ENCODE results near the gene SVOPL. TPM values are rescaled to one million over a fixed set of nuclear protein-coding genes. Genes with fewer than 3 reads are reported as not detected.

Gene SVOPL, protein sequence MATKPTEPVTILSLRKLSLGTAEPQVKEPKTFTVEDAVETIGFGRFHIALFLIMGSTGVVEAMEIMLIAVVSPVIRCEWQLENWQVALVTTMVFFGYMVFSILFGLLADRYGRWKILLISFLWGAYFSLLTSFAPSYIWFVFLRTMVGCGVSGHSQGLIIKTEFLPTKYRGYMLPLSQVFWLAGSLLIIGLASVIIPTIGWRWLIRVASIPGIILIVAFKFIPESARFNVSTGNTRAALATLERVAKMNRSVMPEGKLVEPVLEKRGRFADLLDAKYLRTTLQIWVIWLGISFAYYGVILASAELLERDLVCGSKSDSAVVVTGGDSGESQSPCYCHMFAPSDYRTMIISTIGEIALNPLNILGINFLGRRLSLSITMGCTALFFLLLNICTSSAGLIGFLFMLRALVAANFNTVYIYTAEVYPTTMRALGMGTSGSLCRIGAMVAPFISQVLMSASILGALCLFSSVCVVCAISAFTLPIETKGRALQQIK
- total RNA-seq = under 1 TPM in 1 of 9 donors, not detected in 8; 0.15 TPM
- polyA plus RNA-seq = not detected
- long read RNA-seq, donor 1 = 0 reads
- long read RNA-seq, donor 2 = 0 reads
- long read RNA-seq, donor 3 = 0 reads

DNA sequence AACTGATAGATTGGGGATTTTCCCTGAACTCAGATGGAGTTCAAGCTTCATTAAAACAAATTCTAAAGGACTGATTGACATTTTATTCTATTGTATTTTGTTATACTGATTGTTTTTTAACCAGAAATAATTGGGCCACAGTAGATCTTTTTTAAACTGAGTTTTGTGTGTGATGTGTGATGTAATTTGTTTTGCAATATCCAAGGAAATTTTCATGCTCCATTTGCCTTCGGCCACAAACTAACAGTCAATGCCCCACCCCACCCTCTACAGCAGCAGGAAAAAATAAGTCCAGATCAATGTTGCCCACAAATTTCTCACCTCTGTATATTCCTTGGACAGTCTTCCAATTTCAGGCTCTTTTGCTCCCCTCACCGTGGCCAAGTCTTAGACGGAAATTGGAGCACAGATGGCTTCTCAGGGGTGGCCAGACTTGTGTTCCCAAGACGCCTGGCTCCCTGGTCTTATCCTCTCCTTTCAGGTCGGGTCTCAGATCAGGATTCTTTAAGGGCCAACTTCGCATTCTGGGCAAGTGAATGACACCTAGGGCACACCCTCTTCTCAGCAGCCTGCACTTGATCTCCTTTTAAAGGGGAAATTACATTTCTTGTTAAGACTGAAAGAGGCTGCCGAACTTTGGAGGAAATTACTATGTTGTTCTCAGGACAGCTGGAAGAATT lies at the start of gene SVOPL:
Gene SVOPL, minus strand, starts transcription at position 506 of the 680 bp plus-strand sequence. CDS start 22,317 bp downstream, outside the sequence.
- Histone ChIP-seq H3K27me3 (no peaks in the 10 kb centered on the region), H3K36me3 (no peaks in the 10 kb centered on the region), H3K9me3 (no peaks in the 10 kb centered on the region), H3K4me3 (no peak within 1 kb of the TSS), H3K4me1 (no peaks in the 10 kb centered on the region), H3K27ac (no peak within 1 kb of the TSS)
- TF ChIP-seq POLR2A (IDR thresholded peaks at IDR 0.05) = no peak
- TF ChIP-seq, protein P1, sequence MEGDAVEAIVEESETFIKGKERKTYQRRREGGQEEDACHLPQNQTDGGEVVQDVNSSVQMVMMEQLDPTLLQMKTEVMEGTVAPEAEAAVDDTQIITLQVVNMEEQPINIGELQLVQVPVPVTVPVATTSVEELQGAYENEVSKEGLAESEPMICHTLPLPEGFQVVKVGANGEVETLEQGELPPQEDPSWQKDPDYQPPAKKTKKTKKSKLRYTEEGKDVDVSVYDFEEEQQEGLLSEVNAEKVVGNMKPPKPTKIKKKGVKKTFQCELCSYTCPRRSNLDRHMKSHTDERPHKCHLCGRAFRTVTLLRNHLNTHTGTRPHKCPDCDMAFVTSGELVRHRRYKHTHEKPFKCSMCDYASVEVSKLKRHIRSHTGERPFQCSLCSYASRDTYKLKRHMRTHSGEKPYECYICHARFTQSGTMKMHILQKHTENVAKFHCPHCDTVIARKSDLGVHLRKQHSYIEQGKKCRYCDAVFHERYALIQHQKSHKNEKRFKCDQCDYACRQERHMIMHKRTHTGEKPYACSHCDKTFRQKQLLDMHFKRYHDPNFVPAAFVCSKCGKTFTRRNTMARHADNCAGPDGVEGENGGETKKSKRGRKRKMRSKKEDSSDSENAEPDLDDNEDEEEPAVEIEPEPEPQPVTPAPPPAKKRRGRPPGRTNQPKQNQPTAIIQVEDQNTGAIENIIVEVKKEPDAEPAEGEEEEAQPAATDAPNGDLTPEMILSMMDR (IDR thresholded peaks at IDR 0.05) = no peak
- intact Hi-C loops (cut with DNase I) = no loop called here
- DNase-seq = no peak
- WGBS, 4 donors = 67 to 81% (median 76%) methylated on average over 7 of the region's 7 CpGs
- ATAC-seq = no peak

DNA sequence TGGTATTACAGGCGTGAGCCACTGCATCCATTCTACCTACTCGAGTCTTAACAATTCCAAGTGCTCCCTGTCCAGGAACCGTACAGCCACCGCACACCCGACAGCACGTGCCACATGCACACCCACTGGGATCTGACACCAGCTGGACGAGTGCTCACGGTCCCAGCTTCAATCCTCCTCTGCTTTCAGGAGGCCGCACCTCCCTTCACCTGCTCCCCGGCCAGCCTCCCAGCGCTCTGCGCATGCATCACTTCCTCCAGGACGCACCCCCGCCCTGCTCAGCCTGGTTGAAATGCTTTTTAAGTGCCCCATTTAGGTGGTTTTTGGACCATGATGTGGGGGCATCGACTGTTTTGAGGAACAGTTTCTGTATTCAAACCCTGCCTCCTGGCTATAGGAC lies 49.3 kb upstream of the SVOPL start:
- no peak for ATAC-seq
- Histone ChIP-seq H3K9me3 (no peaks in the 10 kb centered on the region), H3K4me3 (no peak overlapping the region), H3K4me1 (peaks cover 0 to 3% (median 0%) of the 10 kb centered on the region in 12 donors), H3K27ac (no peak overlapping the region), H3K27me3 (peaks cover 0 to 13% (median 0%) of the 10 kb centered on the region in 9 donors), H3K36me3 (no peaks in the 10 kb centered on the region)
- 91 to 96% (median 94%) methylated on average over 15 of the region's 15 CpGs for WGBS, 4 donors
- intact Hi-C loops (cut with DNase I) = no loop called here
- no peak for TF ChIP-seq POLR2A (IDR thresholded peaks at IDR 0.05)
- TF ChIP-seq, protein P1 (IDR thresholded peaks at IDR 0.05) = no peak
- DNase-seq = no peak

DNA sequence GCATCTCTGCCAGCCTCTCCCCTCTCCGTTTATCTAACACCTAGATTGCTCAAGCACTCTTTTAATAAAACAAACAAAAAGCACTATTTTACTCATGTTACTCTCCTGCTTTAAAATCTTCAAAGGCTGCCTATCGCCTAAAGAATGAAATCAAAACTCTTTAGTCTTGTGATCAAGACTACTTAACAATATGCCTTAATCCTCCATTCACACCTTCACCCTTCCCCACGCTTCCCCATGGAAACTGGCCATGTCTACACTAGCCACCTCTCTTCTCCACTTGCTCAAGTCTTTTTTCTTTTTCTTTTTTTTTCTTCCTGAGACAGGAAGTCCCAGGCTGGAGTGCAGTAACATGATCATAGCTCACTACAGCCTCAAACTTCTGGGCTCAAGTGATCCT lies 48.8 kb upstream of the SVOPL start:
- H3K4me3 ChIP-seq = no peak overlapping the region
- TF ChIP-seq, protein P1 (IDR thresholded peaks at IDR 0.05) = no peak
- no peak for TF ChIP-seq POLR2A (IDR thresholded peaks at IDR 0.05)

DNA sequence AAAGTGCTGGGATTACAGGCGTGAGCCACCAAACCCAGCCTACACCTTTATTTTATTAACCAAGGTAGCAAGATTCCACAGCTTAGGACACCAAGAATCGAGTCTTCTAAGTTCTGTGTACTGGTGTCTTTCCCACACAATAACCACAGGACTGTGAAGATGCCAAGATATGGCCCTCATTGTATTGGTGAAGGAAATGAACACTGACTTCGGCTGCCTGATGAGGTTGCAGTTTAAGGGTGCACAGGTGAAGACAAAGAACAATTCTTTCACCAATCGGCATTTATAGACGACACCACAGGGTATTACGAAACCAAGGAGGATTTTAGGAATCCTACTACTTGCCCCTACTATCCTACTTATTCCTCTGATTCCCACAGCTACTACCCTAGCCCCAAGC lies 47.5 kb upstream of the SVOPL start:
- Histone ChIP-seq H3K9me3 (no peaks in the 10 kb centered on the region), H3K4me3 (no peak overlapping the region), H3K36me3 (no peaks in the 10 kb centered on the region), H3K27ac (no peak overlapping the region), H3K27me3 (peaks cover 0 to 13% (median 0%) of the 10 kb centered on the region in 9 donors), H3K4me1 (peaks cover 0 to 3% (median 0%) of the 10 kb centered on the region in 12 donors)
- TF ChIP-seq, protein P1 (IDR thresholded peaks at IDR 0.05) = no peak
- no peak for TF ChIP-seq POLR2A (IDR thresholded peaks at IDR 0.05)
- DNase-seq = no peak
- WGBS, 4 donors = 88 to 91% (median 90%) methylated on average over 6 of the region's 6 CpGs
- ATAC-seq = no peak
- intact Hi-C loops (cut with DNase I) = no loop called here

More for the DNA sequence above, 48.8 kb upstream of the SVOPL start:
- DNase-seq = no peak
- Histone ChIP-seq H3K4me1 (peaks cover 0 to 3% (median 0%) of the 10 kb centered on the region in 12 donors), H3K9me3 (no peaks in the 10 kb centered on the region), H3K27me3 (peaks cover 0 to 13% (median 0%) of the 10 kb centered on the region in 9 donors), H3K27ac (no peak overlapping the region), H3K36me3 (no peaks in the 10 kb centered on the region)
- ATAC-seq = no peak
- intact Hi-C loops (cut with DNase I) = no loop called here
- WGBS, 4 donors = 84 to 89% (median 87%) methylated on average over 3 of the region's 3 CpGs

Data from heart left ventricle (tissue), 16 donors.